HL-60 (cell line): ENCODE data around the gene ZBTB46.

ENCODE experiments used
- DNase-seq, 2 experiments: peaks; one replicate each; pipeline ENCODE4 v3.0.0-alpha.2; 2010 to 2020; ENCODE audit warnings: low read depth in 1 of 2, low spot score in 1 of 2
- H3K27ac ChIP-seq: fragments of 250-450 bp; sonication (Bioruptor Pico); replicated peaks from 2 replicates; pipeline ENCODE4 v1.5.1; 2020; ENCODE audit warnings: mild to moderate bottlenecking, moderate library complexity
- H3K27me3 ChIP-seq: fragments of 250-450 bp; sonication (Bioruptor Pico); 2 replicates; pipeline ENCODE4 v1.5.1; 2021; ENCODE audit warnings: mild to moderate bottlenecking, moderate library complexity; ENCODE audit not compliant: insufficient read depth, poor library complexity, severe bottlenecking
- H3K4me3 ChIP-seq: replicated peaks from 2 replicates; pipeline ENCODE4 v1.5.1; 2011; ENCODE audit warnings: mild to moderate bottlenecking, control low read depth, low read length; ENCODE audit not compliant: insufficient read depth
- CTCF ChIP-seq: IDR thresholded peaks from one replicate; pipeline ENCODE4 v1.5.1; 2011; ENCODE audit warnings: low read length, control low read depth, inconsistent platforms; ENCODE audit not compliant: insufficient read depth
- GABPA ChIP-seq: IDR thresholded peaks from 2 replicates; pipeline ENCODE4 v1.6.1; 2012; ENCODE audit warnings: low read depth
- POLR2AphosphoS5 ChIP-seq: IDR thresholded peaks from 2 replicates; pipeline ENCODE4 v1.6.1; 2012; ENCODE audit warnings: low read depth
- REST ChIP-seq: IDR thresholded peaks from 2 replicates; pipeline ENCODE4 v1.6.1; 2012; ENCODE audit warnings: low read depth; ENCODE audit not compliant: insufficient replicate concordance
- SPI1 ChIP-seq: IDR thresholded peaks from 2 replicates; pipeline ENCODE4 v1.6.1; 2012; ENCODE audit warnings: low read depth, mild to moderate bottlenecking, borderline replicate concordance

ZBTB46 gene

DNA sequence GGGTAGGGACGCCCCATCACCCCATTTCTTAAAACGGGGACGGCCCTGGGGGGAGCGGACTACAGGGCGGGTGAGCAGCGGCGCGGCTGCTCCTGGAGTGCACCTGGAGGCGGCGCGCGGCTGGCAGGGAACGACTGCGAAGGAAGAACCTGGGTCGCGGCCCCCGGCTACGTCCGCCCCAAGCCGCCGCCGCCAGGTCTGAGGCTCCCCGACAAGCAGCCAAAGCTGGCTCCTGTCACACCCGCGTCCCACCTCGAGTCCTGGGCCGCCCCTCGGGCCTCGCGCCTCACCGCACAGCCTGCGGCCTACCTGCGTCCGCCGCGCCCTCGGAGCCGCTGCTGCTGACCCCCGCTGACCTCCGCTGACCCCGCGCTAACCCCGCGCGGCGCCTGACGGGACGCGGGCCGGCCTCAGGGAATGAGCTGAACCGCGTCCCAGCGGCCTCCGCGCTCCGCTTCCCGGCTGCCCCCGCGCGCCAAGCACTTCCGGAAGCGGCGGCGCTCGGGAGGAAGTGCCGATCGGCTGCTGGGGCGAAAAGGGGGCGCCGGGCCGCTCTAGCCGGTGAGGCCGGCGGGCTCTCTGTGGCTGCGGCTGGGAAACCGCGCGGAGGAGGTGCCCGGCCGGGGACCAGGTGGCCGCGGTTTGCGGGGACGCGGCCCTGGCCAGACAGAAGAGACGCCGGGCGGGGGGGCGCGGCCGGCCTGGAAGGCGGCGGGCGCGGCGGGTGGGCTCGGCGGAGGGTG lies 123.3 kb downstream of the ZBTB46 start, which contains the start of the genes ARFRP1 and ZGPAT:
ARFRP1 (minus strand) TSS at position 419 of the 743 bp plus-strand sequence. CDS start 885 bp downstream, outside the sequence.
ZGPAT (plus strand) TSS at position 482 of the 743 bp plus-strand sequence. CDS start 542 bp downstream, outside the sequence.
- TF ChIP-seq GABPA: peak; percentile 88
- TF ChIP-seq SPI1: peak; percentile 91
- peak; percentile 55 for TF ChIP-seq POLR2AphosphoS5
- TF ChIP-seq CTCF: no peak
- TF ChIP-seq REST: no peak
- DNase-seq: peak; percentile 86 to 89
- Histone ChIP-seq H3K4me3 (peak within 1 kb of the TSS; percentile 93), H3K27ac (peak within 1 kb of the TSS; percentile 87), H3K27me3 (no peaks in the 10 kb centered on the region)

DNA sequence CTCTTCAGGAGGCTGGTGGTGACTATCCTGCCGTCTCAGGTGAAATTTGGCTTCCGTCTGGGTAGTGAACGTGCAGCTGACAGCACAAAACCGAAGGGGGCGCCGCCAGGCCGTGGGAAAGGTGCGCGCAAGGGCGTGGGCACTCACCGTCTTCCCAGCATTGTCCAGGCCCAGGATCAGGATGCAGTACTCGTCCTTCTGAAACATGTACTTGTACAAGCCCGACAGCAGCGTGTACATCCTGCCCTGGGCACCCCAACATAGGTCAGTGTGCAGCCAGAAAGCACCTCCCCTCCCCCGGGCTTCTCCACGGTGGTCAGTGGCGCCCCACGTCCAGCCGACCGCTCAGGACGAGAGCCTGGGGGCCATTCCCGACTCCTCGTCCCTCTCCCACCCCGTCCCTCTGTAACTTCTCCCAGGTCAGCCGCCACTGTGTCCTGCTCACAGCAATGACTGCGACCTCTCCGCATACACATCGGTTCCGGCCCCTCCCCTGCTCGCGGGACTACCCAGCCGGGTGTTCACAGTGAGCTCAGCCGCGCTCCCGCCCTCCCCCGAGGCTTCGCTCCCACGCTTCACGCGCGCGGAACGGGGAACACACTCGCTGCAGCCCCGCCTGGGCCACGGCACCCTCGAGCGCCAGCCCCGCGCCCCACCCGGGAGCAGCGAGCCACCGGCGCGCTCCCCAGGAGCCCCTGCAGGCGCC lies 124.1 kb downstream of the ZBTB46 start:
- Histone ChIP-seq H3K4me3 (peak overlapping the region; percentile 93), H3K27me3 (no peaks in the 10 kb centered on the region), H3K27ac (peak overlapping the region; percentile 87)
- TF ChIP-seq REST (no peak), SPI1 (no peak), CTCF (peak; percentile 35)
- DNase-seq: peak in 1 of 2 experiments; percentile 69

DNA sequence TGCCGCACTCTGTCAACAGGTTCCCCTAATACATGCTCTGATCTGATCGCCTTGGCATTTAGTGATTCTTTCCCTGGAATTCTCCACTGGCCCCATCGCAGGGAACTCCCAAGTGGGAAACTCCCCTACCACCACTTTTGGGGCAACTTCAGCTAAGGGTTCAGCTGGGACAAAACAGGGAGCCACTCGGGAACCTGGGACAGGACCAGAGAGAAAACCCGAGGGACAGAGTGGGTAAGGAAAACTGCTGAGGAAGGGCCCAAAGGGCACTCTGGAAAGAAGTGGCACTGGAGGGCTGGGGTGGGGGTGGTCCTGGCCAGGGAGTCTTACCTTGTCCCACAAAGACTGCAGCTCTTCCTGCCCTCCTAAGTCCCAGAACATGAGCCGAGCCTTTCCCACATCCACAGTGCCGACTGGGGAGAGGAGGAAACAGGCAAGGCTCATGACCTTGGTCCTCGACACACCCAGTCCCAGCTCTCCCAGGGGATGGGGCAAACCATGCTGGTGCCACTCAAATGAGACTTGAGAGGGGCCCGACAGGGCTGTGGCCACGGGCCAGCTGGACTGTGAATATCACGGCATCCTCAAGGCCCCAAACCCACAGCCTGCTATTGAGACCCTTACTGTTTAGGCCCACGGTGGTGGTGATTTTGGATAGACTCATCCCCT lies 124.9 kb downstream of the ZBTB46 start:
- Histone ChIP-seq H3K4me3 (peak overlapping the region; percentile 93), H3K27ac (no peak overlapping the region), H3K27me3 (no peaks in the 10 kb centered on the region)
- no peak for DNase-seq
- no peak for TF ChIP-seq SPI1
- TF ChIP-seq REST: no peak
- TF ChIP-seq CTCF: no peak
- TF ChIP-seq POLR2AphosphoS5: no peak
- TF ChIP-seq GABPA: no peak
